WTC11 (cell line): Measurements from ENCODE around the gene MTARC1.

Source experiments
- HMGA2 ChIP-seq: fragments of 250-450 bp; sonication (Bioruptor Pico); IDR thresholded peaks from 2 replicates; pipeline ENCODE4 v1.4.0; 2021; ENCODE audit warnings: mild to moderate bottlenecking, moderate library complexity
- ZNF512 ChIP-seq: sonication (generic); formaldehyde crosslinking; IDR thresholded peaks from 2 replicates; pipeline ENCODE4 v1.8.1; 2022; ENCODE audit warnings: missing genetic modification reagents, borderline replicate concordance

GRCh38 chr1:220828950-220829586 is 42.4 kb downstream of the MTARC1 start:
- TF ChIP-seq ZNF512 (CRISPR knock-in tag): no peak
- no peak for TF ChIP-seq HMGA2 (CRISPR knock-in tag)
